SK-N-SH treated with all-trans-retinoic acid at 6 μM for 48 hours (cell line): ENCODE data around the gene TRIB2.
A peak's percentile ranks its signal among the peaks of the same experiment; 100 is the strongest.

ENCODE experiments used
- ATAC-seq: fragments of 200-7000 bp; cut with Tn5 transposase; 3 replicates; pipeline ENCODE4 v1.9.1; 2020; ENCODE audit warnings: mild to moderate bottlenecking, moderate library complexity
- ARNTL ChIP-seq: fragments of 450-650 bp; formaldehyde crosslinking; IDR thresholded peaks from 2 replicates; pipeline ENCODE4 v1.5.0; 2020; ENCODE audit warnings: low read depth, mild to moderate bottlenecking, moderate library complexity, borderline replicate concordance
- CSDC2 ChIP-seq: fragments of 250-450 bp; sonication (Bioruptor Pico); IDR thresholded peaks from 2 replicates; pipeline ENCODE4 v1.5.0; 2020; ENCODE audit warnings: mild to moderate bottlenecking, moderate library complexity
- CSRNP3 ChIP-seq: fragments of 250-450 bp; sonication (Bioruptor Pico); IDR thresholded peaks from 2 replicates; pipeline ENCODE4 v1.5.1; 2021; ENCODE audit warnings: mild to moderate bottlenecking, moderate library complexity
- ESRRG ChIP-seq: fragments of 250-450 bp; sonication (Bioruptor Pico); IDR thresholded peaks from 2 replicates; pipeline ENCODE4 v1.6.1; 2021; ENCODE audit warnings: mild to moderate bottlenecking
- GLIS3 ChIP-seq: fragments of 250-450 bp; sonication (Bioruptor Pico); IDR thresholded peaks from 2 replicates; pipeline ENCODE4 v1.5.0; 2020; ENCODE audit warnings: mild to moderate bottlenecking, moderate library complexity
- ISL1 ChIP-seq: fragments of 250-450 bp; sonication (Bioruptor Pico); IDR thresholded peaks from 2 replicates; pipeline ENCODE4 v2.1.2; 2022; ENCODE audit warnings: mild to moderate bottlenecking, moderate library complexity
- OSR1 ChIP-seq: fragments of 250-450 bp; sonication (Bioruptor Pico); IDR thresholded peaks from 2 replicates; pipeline ENCODE4 v1.8.0; 2022; ENCODE audit warnings: moderate library complexity, mild to moderate bottlenecking, inconsistent platforms
- PATZ1 ChIP-seq: fragments of 250-450 bp; sonication (Bioruptor Pico); IDR thresholded peaks from 2 replicates; pipeline ENCODE4 v1.8.0; 2020; ENCODE audit warnings: mild to moderate bottlenecking, moderate library complexity, borderline replicate concordance
- POU6F1 ChIP-seq: fragments of 250-450 bp; sonication (Bioruptor Pico); IDR thresholded peaks from 2 replicates; pipeline ENCODE4 v1.8.0; 2021; ENCODE audit warnings: low read depth, mild to moderate bottlenecking, moderate library complexity, borderline replicate concordance
- PPARA ChIP-seq: fragments of 250-450 bp; sonication (Bioruptor Pico); IDR thresholded peaks from 2 replicates; pipeline ENCODE4 v1.5.0; 2020; ENCODE audit warnings: mild to moderate bottlenecking, borderline replicate concordance
- RARB ChIP-seq: fragments of 250-450 bp; sonication (Bioruptor Pico); IDR thresholded peaks from 2 replicates; pipeline ENCODE4 v1.8.0; 2021; ENCODE audit warnings: mild to moderate bottlenecking, moderate library complexity
- SNAI2 ChIP-seq: fragments of 250-450 bp; sonication (Bioruptor Pico); IDR thresholded peaks from 2 replicates; pipeline ENCODE4 v1.5.0; 2020; ENCODE audit warnings: mild to moderate bottlenecking, moderate library complexity
- TCF4 ChIP-seq: fragments of 250-450 bp; sonication (Bioruptor Pico); IDR thresholded peaks from 2 replicates; pipeline ENCODE4 v1.8.0; 2021; ENCODE audit warnings: mild to moderate bottlenecking, moderate library complexity, borderline replicate concordance
- ZFP3 ChIP-seq: fragments of 250-450 bp; sonication (Bioruptor Pico); IDR thresholded peaks from 2 replicates; pipeline ENCODE4 v1.5.0; 2020; ENCODE audit warnings: mild to moderate bottlenecking, moderate library complexity
- ZFP30 ChIP-seq: fragments of 450-650 bp; formaldehyde crosslinking; IDR thresholded peaks from 2 replicates; pipeline ENCODE4 v1.5.0; 2022; ENCODE audit warnings: mild to moderate bottlenecking, moderate library complexity
- ZNF70 ChIP-seq: fragments of 450-650 bp; formaldehyde crosslinking; IDR thresholded peaks from 2 replicates; pipeline ENCODE4 v1.5.0; 2020; ENCODE audit warnings: mild to moderate bottlenecking, moderate library complexity
- ZNF8 ChIP-seq: fragments of 450-650 bp; formaldehyde crosslinking; IDR thresholded peaks from 2 replicates; pipeline ENCODE4 v1.5.0; 2020; ENCODE audit warnings: mild to moderate bottlenecking, moderate library complexity

Gene TRIB2

GRCh38 chr2:12764849-12765605 lies 48.3 kb downstream of the TRIB2 start (continued):
- TF ChIP-seq PATZ1 (CRISPR knock-in tag) (no peak), ZNF8 (CRISPR knock-in tag) (no peak)

GRCh38 chr2:12766421-12766879 lies 49.7 kb downstream of the TRIB2 start:
- ATAC-seq: peak; percentile 22; the same call in 1 of the 3 replicates
- TF ChIP-seq PATZ1 (CRISPR knock-in tag) (no peak), PPARA (no peak), CSDC2 (CRISPR knock-in tag) (no peak), ISL1 (no peak), CSRNP3 (CRISPR knock-in tag) (no peak), POU6F1 (no peak), TCF4 (CRISPR knock-in tag) (no peak), ZFP30 (CRISPR knock-in tag) (no peak), ZFP3 (CRISPR knock-in tag) (no peak), ZNF70 (no peak), ESRRG (CRISPR knock-in tag) (no peak), GLIS3 (CRISPR knock-in tag) (no peak)

- no peak for ATAC-seq
- TF ChIP-seq RARB (no peak), GLIS3 (CRISPR knock-in tag) (no peak), CSRNP3 (CRISPR knock-in tag) (no peak), POU6F1 (no peak), CSDC2 (CRISPR knock-in tag) (no peak), ZNF70 (no peak), ESRRG (CRISPR knock-in tag) (no peak), SNAI2 (CRISPR knock-in tag) (no peak), PPARA (no peak), ISL1 (no peak), ARNTL (no peak), OSR1 (no peak)
These were observed 50.8 kb downstream of the TRIB2 start for GRCh38 chr2:12767541-12767940.
